Hepatocyte (in vitro differentiated cells): ENCODE measurements around the gene CASP12.

Experiments
- CTCF ChIP-seq: fragments of 200-600 bp; sonication (generic); IDR thresholded peaks from 2 replicates; pipeline ENCODE4 v1.5.1; 2016; ENCODE audit warnings: antibody characterized with exemption, mild to moderate bottlenecking; ENCODE audit not compliant: poor library complexity
- EZH2 ChIP-seq: fragments of 200-600 bp; sonication (generic); IDR thresholded peaks from 2 replicates; pipeline ENCODE4 v1.6.1; 2016; ENCODE audit warnings: antibody characterized with exemption, mild to moderate bottlenecking, borderline replicate concordance
- EZH2phosphoT487 ChIP-seq: fragments of 200-600 bp; sonication (generic); IDR thresholded peaks from one replicate; pipeline ENCODE4 v1.6.1; 2018; ENCODE audit warnings: antibody characterized with exemption, mild to moderate bottlenecking, low read depth, moderate library complexity; ENCODE audit not compliant: unreplicated experiment, severe bottlenecking

GRCh38 chr11:104892723-104893511 is 5.3 kb downstream of the CASP12 start:
- TF ChIP-seq CTCF, result no peak
- no peak for TF ChIP-seq EZH2
- TF ChIP-seq EZH2phosphoT487, result no peak
